Sigmoid colon (tissue), 7 donors: ENCODE results near the gene DENND5B. TPM values are rescaled to one million over a fixed set of nuclear protein-coding genes. Genes with fewer than 3 reads are reported as not detected.
"Not testable (repeated sequence)": the region's sequence is repeated elsewhere in the genome, so short reads cannot be mapped to it uniquely, and the experiment has no call there.

Experiments used
- DNase-seq: peaks from one replicate; pipeline ENCODE4 v3.0.0-alpha.2; 2019
- H3K27ac ChIP-seq, 4 donors: fragments of 200-600 bp; sonication (generic); one replicate each; pipeline ENCODE4 v1.5.1; 2016 to 2019; ENCODE audit warnings: mild to moderate bottlenecking in 1 of 4
- H3K27me3 ChIP-seq, 3 donors: fragments of 200-600 bp; sonication (generic); one replicate each; pipeline ENCODE4 v1.5.1; 2019; ENCODE audit warnings: mild to moderate bottlenecking in 1 of 3
- H3K36me3 ChIP-seq, 4 donors: fragments of 200-600 bp; sonication (generic); one replicate each; pipeline ENCODE4 v1.5.1; 2016 to 2019
- H3K4me1 ChIP-seq, 4 donors: fragments of 200-600 bp; sonication (generic); one replicate each; pipeline ENCODE4 v1.5.1; 2017 to 2019
- H3K4me3 ChIP-seq, 4 donors: fragments of 200-600 bp; sonication (generic); one replicate each; pipeline ENCODE4 v1.5.1; 2017 to 2019; ENCODE audit warnings: mild to moderate bottlenecking in 2 of 4, moderate library complexity in 1 of 4
- H3K9me3 ChIP-seq, 4 donors: fragments of 200-600 bp in 3 of 4; sonication (generic) in 3 of 4; one replicate each; pipeline versions ENCODE4 v1.5.1 to v1.6.1; 2013 to 2019
- CTCF ChIP-seq, 4 experiments: fragments of 450-650 bp in 3 of 4; fragments of 200-600 bp in 1 of 4; IDR thresholded peaks; one replicate each; pipeline ENCODE4 v1.5.1; 2016 to 2019; ENCODE audit warnings: antibody characterized with exemption in 4 of 4, mild to moderate bottlenecking in 3 of 4, moderate library complexity in 2 of 4
- EP300 ChIP-seq, 4 donors: sonication (generic); formaldehyde crosslinking; IDR thresholded peaks; one replicate each; pipeline ENCODE4 v1.6.1; 2017; ENCODE audit warnings: antibody characterized with exemption in 4 of 4
- POLR2A ChIP-seq, 2 donors: fragments of 450-650 bp; IDR thresholded peaks; one replicate each; pipeline ENCODE4 v1.6.1; 2016; ENCODE audit warnings: antibody characterized with exemption in 2 of 2, mild to moderate bottlenecking in 2 of 2, moderate library complexity in 2 of 2
- POLR2AphosphoS5 ChIP-seq, 4 donors: sonication (generic); formaldehyde crosslinking; IDR thresholded peaks; one replicate each; pipeline ENCODE4 v1.6.1; 2017; ENCODE audit warnings: antibody characterized with exemption in 4 of 4
- WGBS, 2 donors: extraction: QIAGEN DNeasy Blood & Tissue Kit; methylation state at CpG; one replicate each; pipeline ENCODE4 v1.1.7; 2013; 5-methylcytosine and 5-hydroxymethylcytosine counted together
- intact Hi-C: fragments of 100-400 bp; cut with DNase I; formaldehyde crosslinking; loops from one replicate; pipeline ENCODE4 v1.15.1; 2023
- polyA plus RNA-seq, 3 donors: library from polyadenylated mRNA; stranded (reverse); fragments of 200-250 nt; gene quantifications; one replicate each; pipeline ENCODE4 v1.2.3, GENCODE V29; 2013
- total RNA-seq, 4 donors: library from RNA; depleted of rRNA; stranded (reverse); fragments of >200 nt; gene quantifications; one replicate each; pipeline ENCODE4 v1.1.0, GENCODE V29; 2016
- donor health status: healthy with polysubstance abuse.
- donor health status: Bipolar disorder and iron deficiency.
- donor health status: healthy.

The DENND5B gene
- total and polyA plus RNA-seq, 7 donors: 2.4 to 34.3 (median 19.5) TPM

DNA sequence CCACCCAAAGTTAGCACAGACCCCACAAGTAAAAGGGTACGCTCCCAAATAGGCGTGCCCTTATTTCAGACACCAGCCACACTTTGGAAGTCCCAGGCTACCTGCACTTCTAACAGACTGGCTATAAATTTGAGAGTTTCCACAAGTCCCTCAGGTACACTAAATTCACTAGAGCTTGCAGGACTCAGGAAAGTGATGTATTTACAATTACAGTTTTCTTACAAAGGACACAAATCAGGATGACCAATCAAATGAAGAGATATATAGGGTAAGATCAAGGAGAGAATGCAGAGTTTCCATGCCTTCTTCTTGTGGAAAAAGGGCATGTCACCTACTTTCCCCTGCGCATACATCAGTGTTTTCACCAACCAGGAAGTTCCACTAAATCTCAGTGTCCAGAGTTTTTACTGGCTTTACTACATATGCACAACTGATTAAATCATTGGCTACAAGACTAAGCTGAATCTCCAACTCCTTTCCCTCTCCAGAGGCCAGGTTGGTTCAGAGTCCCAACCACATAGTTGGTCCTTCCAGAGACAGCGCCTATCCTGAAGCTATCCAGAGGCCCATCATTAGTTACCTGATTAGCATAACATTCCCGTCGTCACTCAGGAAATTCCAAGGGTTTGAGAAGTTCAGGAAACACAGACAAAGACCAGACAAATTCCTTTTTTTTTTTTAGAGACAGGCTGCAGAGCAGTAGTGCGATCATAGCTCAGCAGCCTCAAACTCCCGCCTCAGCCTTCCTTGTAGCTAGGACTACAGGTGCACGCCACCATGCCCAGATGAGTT, 84.2 kb downstream of the DENND5B start:
- H3K27me3 ChIP-seq: no peaks in the 10 kb centered on the region
- H3K9me3 ChIP-seq: no peaks in the 10 kb centered on the region
- no peaks in the 10 kb centered on the region for H3K36me3 ChIP-seq
- intact Hi-C loops: no loop called here
- no peak overlapping the region for H3K27ac ChIP-seq
- H3K4me3 ChIP-seq: no peak overlapping the region
- 85 to 97% methylated on average over 9 of the region's 9 CpGs for WGBS, 2 donors
- TF ChIP-seq EP300 (IDR thresholded peaks at IDR 0.05) (no peak), POLR2A (IDR thresholded peaks at IDR 0.05) (no peak), CTCF (IDR thresholded peaks at IDR 0.05) (no peak), POLR2AphosphoS5 (IDR thresholded peaks at IDR 0.05) (no peak)
- peaks cover 0 to 33% (median 23%) of the 10 kb centered on the region in 4 donors for H3K4me1 ChIP-seq
- no peak for DNase-seq

- no peak overlapping the region for H3K4me3 ChIP-seq
- H3K4me1 ChIP-seq: peaks cover 0 to 24% (median 19%) of the 10 kb centered on the region in 4 donors
- H3K36me3 ChIP-seq: no peaks in the 10 kb centered on the region
- DNase-seq: no peak
- no peak for TF ChIP-seq EP300 (IDR thresholded peaks at IDR 0.05)
- TF ChIP-seq POLR2AphosphoS5 (IDR thresholded peaks at IDR 0.05): no peak
- no peak for TF ChIP-seq CTCF (IDR thresholded peaks at IDR 0.05)
- TF ChIP-seq POLR2A (IDR thresholded peaks at IDR 0.05): no peak
- H3K27ac ChIP-seq: no peak overlapping the region
- WGBS, 2 donors: 93 to 94% methylated on average over 7 of the region's 7 CpGs
- intact Hi-C loops: no loop called here
- no peaks in the 10 kb centered on the region for H3K9me3 ChIP-seq
- no peaks in the 10 kb centered on the region for H3K27me3 ChIP-seq
Measured at GRCh38 chr12:31504625-31505222, 86.2 kb downstream of the DENND5B start.

DNA sequence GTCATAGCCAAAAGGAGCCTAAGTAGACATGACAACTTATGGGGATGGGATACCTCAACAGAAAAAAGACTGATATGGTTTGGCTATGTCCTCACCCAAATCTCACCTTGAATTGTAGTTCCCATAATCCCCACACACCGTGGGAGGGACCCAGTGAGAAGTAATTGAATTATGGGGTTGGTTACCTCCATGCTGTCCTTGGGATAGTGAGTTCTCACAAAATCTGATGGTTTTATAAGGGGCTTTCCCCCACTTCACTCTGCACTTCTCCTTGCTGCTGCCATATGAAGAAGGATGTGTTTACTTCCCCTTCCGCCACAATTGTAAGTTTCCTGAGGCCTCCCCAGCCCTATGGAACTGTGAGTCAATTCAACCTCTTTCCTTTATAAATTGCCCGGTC, 89.9 kb downstream of the DENND5B start:
- intact Hi-C loops, H3K9me3 ChIP-seq, H3K36me3 ChIP-seq, H3K27me3 ChIP-seq, H3K4me3 ChIP-seq, DNase-seq, H3K27ac ChIP-seq: not testable (repeated sequence)
- WGBS, 2 donors: 89 to 91% methylated on average over 3 of the region's 3 CpGs
- H3K4me1 ChIP-seq: peaks cover 0 to 31% (median 22%) of the 10 kb centered on the region in 4 donors

DNA sequence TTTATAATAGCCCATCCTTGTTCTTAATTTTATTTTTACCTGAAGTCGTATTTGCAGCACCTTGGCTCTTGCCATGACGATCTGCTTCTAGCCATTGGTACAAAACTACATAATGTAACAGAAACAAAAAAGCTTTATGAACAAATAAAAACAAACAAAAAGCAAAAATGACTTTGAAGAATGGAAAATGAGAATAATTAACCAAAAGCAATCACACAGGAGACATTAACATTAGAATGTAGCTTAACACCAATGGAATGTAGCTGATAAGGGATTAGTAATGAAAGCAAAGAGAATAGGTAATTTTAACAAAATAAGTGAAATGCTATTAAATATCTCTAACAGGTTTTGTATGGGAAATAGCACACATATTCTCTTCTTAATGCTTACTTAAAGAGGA, 91.4 kb downstream of the DENND5B start:
- H3K27ac ChIP-seq: no peak overlapping the region
- WGBS, 2 donors: 89 to 94% methylated on average over 2 of the region's 2 CpGs
- no peak for DNase-seq
- TF ChIP-seq CTCF (IDR thresholded peaks at IDR 0.05) (no peak), POLR2A (IDR thresholded peaks at IDR 0.05) (no peak), EP300 (IDR thresholded peaks at IDR 0.05) (no peak), POLR2AphosphoS5 (IDR thresholded peaks at IDR 0.05) (no peak)
- intact Hi-C loops: no loop called here
- peaks cover 0 to 31% (median 24%) of the 10 kb centered on the region in 4 donors for H3K4me1 ChIP-seq
- H3K4me3 ChIP-seq: no peak overlapping the region
- H3K27me3 ChIP-seq: no peaks in the 10 kb centered on the region
- H3K9me3 ChIP-seq: no peaks in the 10 kb centered on the region
- H3K36me3 ChIP-seq: peaks cover 0 to 2% (median 0%) of the 10 kb centered on the region in 4 donors

GRCh38 chr12:31498424-31498823, 92.5 kb downstream of the DENND5B start:
- Histone ChIP-seq H3K9me3 (no peaks in the 10 kb centered on the region), H3K4me3 (no peak overlapping the region), H3K27ac (no peak overlapping the region), H3K4me1 (peaks cover 0 to 32% (median 25%) of the 10 kb centered on the region in 4 donors), H3K36me3 (peaks cover 0 to 5% (median 0%) of the 10 kb centered on the region in 4 donors), H3K27me3 (no peaks in the 10 kb centered on the region)
- no peak for DNase-seq
- 90 to 94% methylated on average over 4 of the region's 4 CpGs for WGBS, 2 donors
- TF ChIP-seq EP300 (IDR thresholded peaks at IDR 0.05): no peak
- TF ChIP-seq POLR2A (IDR thresholded peaks at IDR 0.05): no peak
- TF ChIP-seq POLR2AphosphoS5 (IDR thresholded peaks at IDR 0.05): no peak
- no peak for TF ChIP-seq CTCF (IDR thresholded peaks at IDR 0.05)
- intact Hi-C loops: no loop called here
